ENCODE data around the gene ARFGAP1.
"Not testable (repeated sequence)": the region's sequence is repeated elsewhere in the genome, so short reads cannot be mapped to it uniquely, and the experiment has no call there.

The ARFGAP1 gene

DNA sequence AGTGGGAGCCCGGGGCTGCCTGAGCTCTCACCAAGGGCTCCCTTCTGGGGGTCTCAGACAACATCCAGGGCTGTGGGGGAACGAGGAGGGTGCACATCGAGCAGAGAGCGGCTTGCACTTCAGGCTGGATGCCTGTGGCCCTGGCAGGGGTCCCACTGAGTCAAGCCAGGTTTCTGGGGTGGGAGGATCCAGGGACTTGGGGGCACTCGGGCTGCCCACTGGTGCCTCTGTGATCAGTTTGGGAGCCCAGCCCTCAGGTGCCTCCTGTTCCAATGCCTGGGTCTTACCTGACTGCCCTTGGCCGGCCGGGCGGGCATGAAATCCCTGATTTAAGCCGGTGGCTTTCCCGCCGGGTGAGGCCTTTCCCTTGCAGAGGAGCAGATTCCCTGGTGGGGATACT, 20.8 kb downstream of the ARFGAP1 start:
- DNase-seq, result no peak

- no peak for DNase-seq
Measured at GRCh38 chr20:63293871-63294535, 21.4 kb downstream of the ARFGAP1 start.

DNA sequence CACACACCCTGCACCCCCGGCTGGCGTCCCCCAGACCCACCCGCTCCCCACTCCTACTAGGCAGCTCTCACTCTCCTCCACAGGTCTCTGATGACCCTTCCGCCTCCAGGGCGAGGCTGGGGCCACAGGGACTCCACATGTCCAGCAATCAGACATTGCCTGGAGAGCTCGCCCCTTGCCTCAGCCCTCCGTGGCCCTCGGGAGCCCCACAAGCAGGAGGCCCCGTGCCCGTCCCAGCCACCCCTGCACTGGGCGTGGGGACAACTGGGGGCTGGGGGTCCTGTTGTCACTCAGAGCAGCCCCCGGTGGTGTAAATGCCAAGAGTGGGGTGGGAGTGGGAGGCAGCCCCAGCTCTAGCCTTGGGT, 21.9 kb downstream of the ARFGAP1 start:
- DNase-seq, result no peak

GRCh38 chr20:63295018-63295417, 22.4 kb downstream of the ARFGAP1 start:
- DNase-seq, result no peak

DNA sequence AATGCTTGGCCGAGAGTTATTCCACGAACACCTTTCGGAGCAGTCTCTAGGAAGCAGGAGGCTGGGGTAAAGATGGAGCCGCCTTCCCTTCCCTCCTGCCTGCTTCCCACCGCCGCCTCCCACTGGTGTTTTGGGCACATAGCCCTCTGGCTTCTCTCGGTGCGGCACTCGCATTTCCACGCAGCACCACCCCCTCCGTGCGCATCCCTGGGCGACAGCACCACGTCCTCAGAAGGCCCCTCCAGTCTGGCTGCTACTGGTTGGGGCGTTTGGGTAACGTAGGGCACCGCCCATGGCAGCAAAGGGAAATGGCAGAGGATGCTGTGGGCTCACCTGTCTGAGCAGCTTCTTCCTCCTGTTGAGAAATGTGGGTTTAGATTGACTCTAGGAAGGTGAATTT, 22.8 kb downstream of the ARFGAP1 start:
- DNase-seq, result no peak

- no peak for DNase-seq
Measured at GRCh38 chr20:63295846-63296245, 23.2 kb downstream of the ARFGAP1 start.

DNA sequence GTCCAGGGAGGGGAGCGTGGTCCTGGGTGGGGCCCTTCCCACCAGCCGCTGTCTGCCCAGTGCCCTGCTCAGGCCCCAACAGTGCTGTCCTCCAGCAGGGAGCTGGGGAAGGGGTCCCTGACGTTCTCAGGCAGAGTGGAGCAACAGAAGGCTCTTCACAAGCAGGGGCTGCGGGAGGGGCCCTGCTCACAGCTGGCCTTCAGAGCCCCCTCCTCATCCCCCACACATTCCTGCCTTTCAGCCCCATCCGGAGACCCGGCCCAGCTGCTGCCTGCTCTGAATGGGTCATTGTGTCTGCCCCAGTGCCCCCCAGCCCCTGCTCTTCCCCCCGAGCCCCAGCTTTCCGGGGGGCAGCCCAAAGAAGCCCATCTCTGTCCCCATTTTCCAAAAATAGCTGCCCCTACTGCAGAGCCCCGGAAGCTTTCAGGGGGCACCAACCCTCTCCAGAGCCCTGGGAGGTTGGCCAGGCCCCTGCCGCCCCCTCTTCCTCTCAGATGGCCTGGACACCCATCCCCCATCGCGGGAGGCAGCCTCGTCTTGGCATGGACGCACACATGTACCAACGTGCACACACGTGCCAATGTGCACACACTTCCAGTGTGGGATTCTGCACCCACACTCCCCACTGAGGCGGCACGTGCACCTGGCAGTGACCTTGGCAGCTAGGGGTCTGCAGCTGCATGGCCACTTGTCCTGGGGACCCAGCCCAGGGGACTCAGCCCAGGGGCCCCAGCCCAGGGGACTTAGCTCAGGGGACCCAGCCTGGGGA, 24.1 kb downstream of the ARFGAP1 start:
- no peak for DNase-seq

DNA sequence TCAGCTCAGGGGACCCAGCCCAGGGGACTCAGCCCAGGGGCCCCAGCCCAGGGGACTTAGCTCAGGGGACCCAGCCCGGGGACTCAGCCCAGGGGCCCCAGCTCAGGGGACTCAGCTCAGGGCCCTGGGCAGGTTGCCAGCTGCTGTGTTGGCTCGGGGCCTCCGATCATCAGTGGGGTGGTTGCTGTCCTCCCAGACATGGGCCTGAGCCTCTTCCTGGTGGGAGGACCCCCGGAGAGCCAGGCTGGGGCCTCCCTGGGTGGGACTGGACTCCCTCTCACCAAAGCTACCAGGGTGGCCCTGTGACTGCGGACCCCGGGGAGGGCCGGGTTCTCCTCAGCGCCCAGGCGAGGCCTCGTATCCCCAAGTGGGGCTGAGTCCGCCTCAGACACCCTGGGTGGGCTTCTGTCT, 24.8 kb downstream of the ARFGAP1 start:
- no peak for DNase-seq

DNA sequence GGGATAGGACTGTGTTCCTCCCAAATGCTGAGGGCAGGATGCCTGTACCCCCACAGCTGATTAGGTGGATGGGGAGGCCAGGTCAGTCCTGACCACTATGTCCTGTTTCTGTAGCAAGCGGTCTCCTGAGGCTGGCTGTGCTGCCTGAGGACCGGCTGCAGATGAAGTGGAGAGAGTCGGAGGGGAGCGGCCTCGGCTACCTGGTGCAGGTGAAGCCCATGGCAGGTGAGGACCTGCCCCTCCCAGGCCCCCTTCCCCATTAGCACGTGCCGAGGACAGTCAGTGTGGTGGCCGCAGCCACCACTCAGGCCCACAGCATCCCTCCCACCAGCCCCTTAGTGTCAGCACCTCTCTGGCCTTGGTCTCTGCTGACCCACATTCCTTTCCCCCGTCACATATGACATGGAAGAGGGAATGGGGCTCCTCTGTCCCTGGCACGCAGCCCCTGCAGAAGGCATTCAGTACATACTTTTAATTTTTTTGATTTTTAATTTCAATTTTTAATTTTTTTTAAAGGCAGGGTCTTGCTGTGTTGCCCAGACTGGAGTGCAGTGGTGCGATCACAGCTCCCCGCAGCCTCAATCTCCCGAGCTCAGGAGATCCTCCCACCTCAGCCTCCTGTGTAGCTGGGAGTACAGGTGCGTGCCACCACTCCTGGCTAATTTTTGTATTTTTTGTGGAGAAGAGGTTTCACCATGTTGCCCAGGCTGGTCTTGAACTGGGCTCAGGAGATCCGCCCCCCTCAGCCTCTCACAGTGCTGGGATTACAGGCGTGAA, 25.4 kb downstream of the ARFGAP1 start:
- no peak for DNase-seq

DNA sequence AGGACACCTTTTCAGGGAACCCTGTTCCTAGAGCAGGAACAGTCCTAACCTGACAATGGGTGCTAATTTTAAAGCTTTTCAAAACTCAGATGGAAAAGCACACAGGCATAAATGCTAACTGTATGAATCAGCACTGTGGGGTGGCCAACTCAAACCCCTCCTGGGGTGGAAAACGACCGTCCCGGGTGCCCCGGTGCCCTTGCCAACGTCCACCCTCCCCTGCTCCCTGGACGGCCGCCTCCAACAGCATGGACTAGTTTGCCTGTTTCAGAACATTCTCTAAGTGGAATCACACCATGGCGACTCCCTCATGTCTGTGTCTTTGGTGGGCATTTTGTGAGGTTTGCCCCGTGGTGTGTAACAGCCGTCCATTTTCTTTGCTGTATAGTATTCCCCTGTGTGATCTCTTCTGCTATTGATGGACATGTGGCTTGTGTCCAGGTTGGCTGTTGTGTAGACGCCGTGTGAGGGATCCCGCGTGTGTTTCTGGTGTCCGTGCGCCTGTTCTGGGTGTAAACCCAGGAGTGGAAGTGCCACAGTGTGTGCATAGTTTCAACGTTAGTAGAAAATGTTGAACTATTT, 26.2 kb downstream of the ARFGAP1 start:
- no peak for DNase-seq

DNA sequence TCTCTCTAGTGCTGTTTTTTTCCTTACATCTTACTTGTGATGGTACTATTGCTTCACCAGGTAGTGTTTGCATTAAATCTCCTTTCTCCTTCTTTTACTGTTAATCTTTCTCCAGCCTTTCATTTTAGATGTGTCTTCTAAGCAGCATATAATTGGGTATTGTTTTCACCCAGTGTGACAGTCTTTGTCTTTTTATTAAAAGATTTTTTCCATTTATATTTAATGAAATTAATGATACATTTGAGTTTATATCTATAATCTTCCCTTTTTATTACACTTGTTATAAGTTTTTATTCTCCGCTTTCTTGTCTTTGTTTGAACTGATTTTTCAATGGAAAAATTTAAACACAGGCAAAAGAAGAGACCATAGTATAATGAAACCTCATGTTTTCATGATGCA, 29.1 kb downstream of the ARFGAP1 start:
- DNase-seq, result no peak

- DNase-seq, result no peak
Measured at GRCh38 chr20:63303095-63303666, 30.6 kb downstream of the ARFGAP1 start.

- no peak for DNase-seq
Measured at GRCh38 chr20:63305393-63305792, 32.8 kb downstream of the ARFGAP1 start.

GRCh38 chr20:63305933-63306672, 33.5 kb downstream of the ARFGAP1 start:
- DNase-seq, result not testable (repeated sequence)

GRCh38 chr20:63306673-63307537, 34.3 kb downstream of the ARFGAP1 start:
- no peak for DNase-seq

GRCh38 chr20:63307538-63308217, 35.1 kb downstream of the ARFGAP1 start:
- no peak for DNase-seq

GRCh38 chr20:63308218-63308911, 35.8 kb downstream of the ARFGAP1 start:
- no peak for DNase-seq

DNA sequence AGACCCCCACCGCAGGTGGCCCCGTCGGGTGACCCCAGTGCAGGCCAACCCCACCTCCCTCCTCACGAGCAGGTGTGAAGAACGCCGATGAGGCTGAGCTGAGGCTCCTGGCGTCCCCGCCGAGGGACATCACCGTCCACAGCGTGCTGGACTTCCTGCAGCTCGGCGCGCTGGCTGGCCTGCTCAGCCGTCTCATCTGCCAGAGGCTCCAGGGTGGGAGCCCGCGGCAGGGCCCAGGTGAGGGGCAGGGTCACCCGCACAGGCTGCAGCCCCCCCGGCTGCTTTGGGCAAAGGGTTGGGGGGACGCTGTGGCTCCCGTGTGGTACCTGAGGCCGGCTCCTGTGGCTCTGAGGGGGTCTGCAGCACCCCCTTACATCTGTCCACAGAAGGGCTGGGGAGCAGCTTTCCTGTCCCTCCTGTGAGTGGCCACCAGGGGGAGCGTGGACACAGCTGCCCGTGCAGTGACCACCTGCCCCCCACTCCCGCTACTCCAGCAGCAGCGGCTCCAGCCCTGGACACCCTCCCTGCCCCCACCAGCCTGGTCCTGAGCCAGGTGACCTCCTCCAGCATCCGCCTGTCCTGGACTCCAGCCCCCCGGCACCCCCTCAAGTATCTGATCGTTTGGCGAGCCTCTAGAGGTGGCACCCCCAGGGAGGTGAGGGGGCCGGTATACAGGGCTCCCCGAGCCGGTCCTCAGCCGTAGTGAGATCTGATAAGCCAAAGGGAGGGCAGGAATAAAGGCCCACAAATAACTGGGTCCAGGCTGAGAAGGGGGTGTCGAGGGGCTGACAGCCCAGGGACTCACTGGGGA, 36.9 kb downstream of the ARFGAP1 start:
- peak; percentile 33 for DNase-seq
